ENCODE data around the gene CX3CL1. TPM values are rescaled to one million over a fixed set of nuclear protein-coding genes. Genes with fewer than 3 reads are reported as not detected.

CX3CL1 gene
- polyA plus RNA-seq, 1 donor from 2014 or later = 4.9 TPM

DNA sequence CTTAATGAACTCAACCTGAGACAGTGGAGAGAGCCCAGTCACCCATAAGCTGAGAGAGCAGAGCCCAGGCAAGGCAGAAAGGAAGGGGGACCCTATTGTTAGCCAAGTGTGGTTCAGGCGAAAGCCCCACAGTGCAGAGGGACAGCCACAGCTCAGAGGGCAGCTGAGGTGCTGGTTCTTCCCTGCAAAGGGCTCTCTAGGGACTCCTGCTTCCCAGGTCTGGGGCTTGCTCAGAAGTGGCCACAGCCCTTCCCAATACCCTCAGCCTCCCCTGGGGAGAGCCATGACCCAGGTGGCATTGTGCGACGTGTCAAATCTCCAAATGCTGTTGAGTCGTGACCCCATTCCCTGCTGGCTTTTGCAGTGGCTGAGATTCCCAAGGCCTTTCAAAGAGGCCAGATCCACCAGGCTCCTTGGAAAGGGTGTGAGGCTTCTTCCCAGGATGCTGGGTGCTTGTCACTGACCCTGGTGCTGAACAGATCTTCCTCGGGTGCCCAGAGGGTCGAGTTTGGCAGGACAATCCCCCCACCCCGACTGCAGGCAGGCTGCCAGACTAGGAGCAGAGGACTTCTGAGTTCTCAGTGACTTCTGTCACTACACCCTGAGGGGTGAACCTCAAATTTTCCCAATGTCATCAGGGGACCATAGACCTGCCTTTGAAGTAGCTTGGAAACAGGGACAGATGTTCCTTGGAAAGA is 29.8 kb downstream of the CX3CL1 start:
- TF ChIP-seq CTCF (IDR thresholded peaks at IDR 0.05; ENCODE audit: poor library complexity, severe bottlenecking) (no peak), POLR2AphosphoS5 (IDR thresholded peaks at IDR 0.05) (no peak), TAF1 (IDR thresholded peaks at IDR 0.05; ENCODE audit: low read depth) (no peak), REST (IDR thresholded peaks at IDR 0.05; ENCODE audit: borderline replicate concordance) (no peak), EP300 (conservative IDR thresholded peaks at IDR 0.05; ENCODE audit: poor library complexity, severe bottlenecking) (no peak), SMC3 (conservative IDR thresholded peaks at IDR 0.05; ENCODE audit: poor library complexity) (no peak), MXI1 (conservative IDR thresholded peaks at IDR 0.05; ENCODE audit: poor library complexity, severe bottlenecking) (no peak), EZH2 (IDR thresholded peaks at IDR 0.05; ENCODE audit: borderline replicate concordance, insufficient read depth, low read length, poor library complexity, severe bottlenecking) (no peak), RAD21 (conservative IDR thresholded peaks at IDR 0.05) (no peak)
- Histone ChIP-seq H3K4me3 (ENCODE audit: low read length) (no peak overlapping the region), H3K9me3 (ENCODE audit: low read length) (no peaks in the 10 kb centered on the region), H3K4me2 (ENCODE audit: low read length) (no peak overlapping the region), H3K36me3 (ENCODE audit: insufficient read depth, low read length) (no peaks in the 10 kb centered on the region), H3K27ac (ENCODE audit: low read length) (no peak overlapping the region), H3K79me2 (replicated peaks; ENCODE audit: insufficient read depth, low read length) (no peaks in the 10 kb centered on the region), H2AFZ (ENCODE audit: low read depth, low read length) (no peak overlapping the region), H3K9me2 (ENCODE audit: insufficient read depth, low read length) (no peaks in the 10 kb centered on the region), H3K27me3 (ENCODE audit: insufficient read depth, low read depth, low read length) (no peaks in the 10 kb centered on the region), H3K9ac (ENCODE audit: low read length) (no peak overlapping the region), H3F3A (ENCODE audit: insufficient read depth, low read length, poor library complexity, severe bottlenecking) (no peaks in the 10 kb centered on the region), H4K20me1 (ENCODE audit: insufficient read depth) (no peaks in the 10 kb centered on the region)

- Histone ChIP-seq H3K4me2 (ENCODE audit: low read length) (no peak within 1 kb of the TSS), H3K9me3 (ENCODE audit: low read length) (no peaks in the 10 kb centered on the region), H3K27me3 (ENCODE audit: insufficient read depth, low read depth, low read length) (no peaks in the 10 kb centered on the region), H3K9ac (ENCODE audit: low read length) (no peak within 1 kb of the TSS), H3K36me3 (ENCODE audit: insufficient read depth, low read length) (no peaks in the 10 kb centered on the region), H3K79me2 (replicated peaks; ENCODE audit: insufficient read depth, low read length) (no peaks in the 10 kb centered on the region), H2AFZ (ENCODE audit: low read depth, low read length) (no peak within 1 kb of the TSS), H3F3A (ENCODE audit: insufficient read depth, low read length, poor library complexity, severe bottlenecking) (no peaks in the 10 kb centered on the region), H3K27ac (ENCODE audit: low read length) (no peak within 1 kb of the TSS), H4K20me1 (ENCODE audit: insufficient read depth) (no peaks in the 10 kb centered on the region), H3K9me2 (ENCODE audit: insufficient read depth, low read length) (no peaks in the 10 kb centered on the region), H3K4me3 (ENCODE audit: low read length) (no peak within 1 kb of the TSS)
- no peak for TF ChIP-seq POLR2AphosphoS5 (IDR thresholded peaks at IDR 0.05)
- no peak for TF ChIP-seq TAF1 (IDR thresholded peaks at IDR 0.05; ENCODE audit: low read depth)
- TF ChIP-seq RAD21 (conservative IDR thresholded peaks at IDR 0.05) = no peak
Observed at GRCh38 chr16:57403965-57404817, 31.9 kb downstream of the CX3CL1 start, which contains the start of gene CCL17. Gene CCL17 (plus strand): TSS chr16:57404767. CDS start chr16:57413933, 9,166 bp downstream.

All from neural cell (in vitro differentiated cells).